ENCODE measurements around the gene CLP1.
"Not testable (repeated sequence)": the region's sequence is repeated elsewhere in the genome, so short reads cannot be mapped to it uniquely, and the experiment has no call there.

The CLP1 gene

DNA sequence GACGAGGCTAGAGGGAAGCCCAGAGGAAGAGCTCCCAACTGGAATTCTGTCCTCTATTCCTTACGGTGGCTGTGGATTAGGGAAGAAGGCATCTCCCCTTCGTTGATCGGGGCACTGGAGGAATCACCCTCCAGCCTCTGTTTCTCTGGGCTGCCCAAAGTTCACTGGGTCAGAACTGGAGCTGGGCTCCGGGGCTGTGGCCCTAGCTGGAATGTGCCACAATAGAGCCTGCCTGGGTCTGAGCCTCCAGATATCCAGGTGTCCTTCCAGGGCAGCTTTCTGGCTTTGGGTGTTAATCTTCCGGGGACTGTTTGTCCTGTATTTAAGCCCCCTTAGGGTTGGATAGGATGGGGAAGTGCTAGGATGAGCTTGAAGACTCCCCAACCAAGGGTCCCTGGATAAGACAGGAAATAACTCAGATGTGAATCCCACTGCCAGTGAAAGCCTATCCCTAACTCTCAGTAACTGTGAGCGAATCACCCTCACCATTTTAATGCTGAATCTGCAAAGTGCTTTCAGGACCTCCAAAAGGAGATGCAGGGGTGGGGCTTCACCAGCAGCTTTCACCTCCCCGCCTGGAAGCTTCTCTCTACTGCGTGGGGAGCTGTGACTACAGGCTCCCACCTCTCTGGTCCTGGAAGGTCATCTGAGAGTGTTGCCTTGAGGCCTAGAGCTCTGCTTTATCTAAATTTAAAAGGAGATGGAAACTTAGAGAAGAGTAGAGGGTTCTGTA lies 17.3 kb upstream of the CLP1 start:
- no peak for DNase-seq (ENCODE audit: low spot score)
- FAIRE-seq = no peak

DNA sequence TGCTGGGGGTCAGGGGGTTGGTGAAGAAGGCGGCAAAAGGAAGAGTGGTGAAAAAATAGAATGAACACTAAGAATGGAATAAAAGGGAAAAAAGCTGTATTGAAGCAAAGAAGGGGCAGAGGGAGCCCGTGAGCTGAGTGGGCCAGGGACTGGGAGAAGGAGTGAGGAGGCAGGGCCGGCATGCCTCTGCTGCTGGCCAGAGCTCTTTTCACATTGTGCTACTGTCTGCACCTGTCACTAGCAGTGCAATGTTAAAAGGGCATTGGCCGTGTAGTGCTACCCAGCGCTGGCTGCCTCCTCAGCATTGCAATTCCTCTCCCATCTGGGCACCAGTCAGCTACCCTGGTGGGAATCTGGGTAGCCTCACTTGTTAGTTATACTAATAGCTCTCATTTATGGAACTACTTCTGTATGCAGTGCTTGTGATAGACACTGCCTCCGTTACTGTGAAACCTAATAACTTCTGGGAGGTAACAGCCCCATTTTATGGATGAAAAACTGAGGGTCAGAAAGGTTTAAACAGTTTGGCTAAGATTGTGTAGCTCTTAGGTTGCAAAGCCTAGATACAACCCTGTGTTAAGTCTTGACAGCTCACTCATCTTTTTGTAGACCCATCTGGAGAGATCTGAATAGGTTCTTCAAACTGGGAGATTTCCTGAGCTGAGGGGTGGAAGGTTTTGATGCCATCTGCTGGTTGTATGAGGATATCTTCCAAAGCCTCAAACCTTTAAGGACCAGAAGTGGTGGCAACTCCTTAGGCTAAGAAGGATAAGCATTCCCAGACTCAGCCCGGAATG lies 16.4 kb upstream of the CLP1 start:
- FAIRE-seq = no peak
- DNase-seq (ENCODE audit: low spot score) = peak; percentile 50

- DNase-seq (ENCODE audit: low spot score) (no peak), FAIRE-seq (no peak)
Measured at GRCh38 chr11:57643802-57644201, 13.8 kb upstream of the CLP1 start.

GRCh38 chr11:57644748-57645688 lies 12.5 kb upstream of the CLP1 start:
- DNase-seq (ENCODE audit: low spot score) = peak; percentile 73
- peak; percentile 44 for FAIRE-seq

- DNase-seq (ENCODE audit: low spot score) (no peak), FAIRE-seq (no peak)
Measured at GRCh38 chr11:57645689-57646085, 11.9 kb upstream of the CLP1 start.

DNA sequence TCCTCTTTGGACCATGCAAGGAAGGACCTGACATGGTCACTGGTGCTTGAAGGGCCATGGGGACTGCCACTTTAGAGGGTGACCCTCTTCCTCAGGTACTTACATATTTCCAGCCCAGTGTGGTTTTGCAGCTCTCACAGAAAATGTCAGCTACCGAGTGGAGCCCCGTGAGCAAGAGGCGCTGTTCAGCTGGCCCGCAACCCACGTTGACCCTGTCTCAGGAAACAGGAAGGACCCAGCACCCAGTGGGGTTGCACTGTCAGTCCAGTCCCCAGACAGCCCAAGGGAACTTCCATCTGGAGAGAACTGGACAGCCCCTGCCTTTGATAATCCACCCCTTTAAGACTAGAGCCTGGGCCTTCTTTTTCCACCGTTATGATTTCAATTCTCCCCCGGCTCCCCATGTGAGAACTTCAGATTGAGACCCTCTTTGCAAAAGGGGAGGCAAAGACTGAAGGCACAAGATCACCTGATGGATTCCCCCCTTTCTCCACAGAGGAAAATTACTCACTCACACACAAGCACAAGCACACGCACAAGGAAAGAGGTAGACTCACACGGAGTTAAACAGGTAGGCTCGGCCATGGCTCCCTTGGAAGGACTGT lies 11.3 kb upstream of the CLP1 start:
- FAIRE-seq = no peak
- no peak for DNase-seq (ENCODE audit: low spot score)

DNA sequence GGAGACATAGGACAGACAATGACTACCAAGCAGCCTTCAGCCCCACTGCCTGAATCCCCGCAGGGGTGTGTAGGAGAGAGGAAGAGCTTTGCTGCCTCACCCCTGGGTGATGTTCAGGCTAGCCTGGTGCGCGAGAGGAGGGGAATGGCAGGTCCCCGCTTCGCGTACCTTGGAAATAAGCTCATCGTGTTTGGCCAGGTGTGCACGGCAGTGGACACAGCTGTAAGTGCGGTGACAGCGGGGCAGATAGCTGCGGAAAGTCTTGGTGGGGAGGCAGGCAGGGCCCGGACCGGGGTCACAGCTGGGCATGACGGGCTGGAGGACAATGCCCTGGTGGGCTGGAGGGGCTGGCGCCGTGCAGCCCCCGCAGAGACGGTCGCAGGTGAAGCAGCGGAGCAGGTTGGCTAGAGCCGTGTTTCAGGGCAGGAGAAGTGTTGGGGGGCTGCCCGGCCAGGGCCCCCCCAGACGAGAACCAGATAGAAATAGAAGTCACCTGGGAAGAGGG lies 10.7 kb upstream of the CLP1 start:
- DNase-seq (ENCODE audit: low spot score) = no peak

DNA sequence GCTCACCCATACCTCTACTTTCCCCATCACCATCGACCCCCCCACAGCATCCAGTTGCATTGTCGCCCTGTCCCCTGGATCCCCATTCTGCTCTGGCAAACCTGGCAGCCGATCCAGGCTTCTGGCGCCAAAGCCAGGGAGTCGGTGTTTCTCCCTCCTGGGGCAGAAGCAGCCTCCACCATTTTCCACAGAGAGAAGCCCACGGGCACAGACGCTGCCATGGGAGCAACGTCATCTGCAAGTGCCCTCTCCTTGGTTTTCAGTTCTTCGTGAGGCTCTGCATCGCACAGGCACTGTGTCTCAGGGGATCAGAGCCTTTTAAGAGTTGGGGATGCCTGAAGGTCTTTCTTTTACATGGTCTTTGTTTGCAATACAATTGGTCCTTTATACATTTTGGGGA lies 10.2 kb upstream of the CLP1 start:
- no peak for DNase-seq (ENCODE audit: low spot score)
- FAIRE-seq = no peak

More for the DNA sequence above, 10.7 kb upstream of the CLP1 start:
- FAIRE-seq = no peak

- FAIRE-seq = no peak
- no peak for DNase-seq (ENCODE audit: low spot score)
Measured at GRCh38 chr11:57647960-57648800, 9.4 kb upstream of the CLP1 start.

DNA sequence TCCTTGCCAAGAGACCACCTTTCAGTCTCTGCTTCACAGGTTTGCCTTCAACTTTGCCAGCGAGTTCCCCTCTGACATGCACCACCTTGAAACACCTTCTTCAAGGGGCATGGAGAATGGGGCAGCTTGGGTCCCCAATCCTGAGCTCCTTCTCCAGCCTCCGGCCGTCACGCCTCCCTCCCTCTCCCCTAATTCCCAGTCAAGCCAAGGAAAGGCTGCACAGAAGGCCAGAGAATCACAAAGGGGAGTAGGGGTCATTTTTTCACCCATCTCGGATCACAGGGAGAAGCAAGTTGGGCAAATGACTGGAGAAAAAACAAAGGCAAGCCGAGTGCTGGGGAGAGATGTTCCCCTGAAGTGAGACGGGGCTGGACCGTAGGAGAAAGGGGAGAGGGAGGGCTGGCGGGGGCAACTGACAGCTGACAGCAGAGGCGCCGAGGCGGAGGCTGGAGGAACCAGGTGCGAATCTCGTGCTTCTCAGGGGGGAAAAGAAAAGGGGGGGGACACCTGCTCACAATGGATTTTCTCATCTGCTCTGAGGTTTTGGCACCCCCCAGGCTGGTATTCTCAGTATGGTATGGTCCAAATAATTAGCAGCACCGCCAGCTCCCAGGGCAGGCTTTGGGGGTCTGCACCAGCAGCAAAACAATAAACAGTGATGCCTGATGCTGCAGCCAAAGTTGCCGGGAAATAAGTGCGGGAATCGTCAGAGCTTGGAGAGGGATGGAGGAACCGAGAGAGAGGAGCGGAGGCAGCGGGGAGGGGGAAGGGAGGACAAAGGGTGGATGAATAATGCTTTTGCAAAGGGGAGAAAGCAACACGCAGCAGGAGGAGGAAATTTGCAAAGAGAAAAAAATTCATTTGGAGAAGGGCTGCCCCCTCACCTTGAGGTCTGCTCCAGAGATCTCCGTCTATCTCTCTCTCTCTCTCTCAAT lies 8.5 kb upstream of the CLP1 start:
- DNase-seq (ENCODE audit: low spot score) (no peak), FAIRE-seq (no peak)

DNA sequence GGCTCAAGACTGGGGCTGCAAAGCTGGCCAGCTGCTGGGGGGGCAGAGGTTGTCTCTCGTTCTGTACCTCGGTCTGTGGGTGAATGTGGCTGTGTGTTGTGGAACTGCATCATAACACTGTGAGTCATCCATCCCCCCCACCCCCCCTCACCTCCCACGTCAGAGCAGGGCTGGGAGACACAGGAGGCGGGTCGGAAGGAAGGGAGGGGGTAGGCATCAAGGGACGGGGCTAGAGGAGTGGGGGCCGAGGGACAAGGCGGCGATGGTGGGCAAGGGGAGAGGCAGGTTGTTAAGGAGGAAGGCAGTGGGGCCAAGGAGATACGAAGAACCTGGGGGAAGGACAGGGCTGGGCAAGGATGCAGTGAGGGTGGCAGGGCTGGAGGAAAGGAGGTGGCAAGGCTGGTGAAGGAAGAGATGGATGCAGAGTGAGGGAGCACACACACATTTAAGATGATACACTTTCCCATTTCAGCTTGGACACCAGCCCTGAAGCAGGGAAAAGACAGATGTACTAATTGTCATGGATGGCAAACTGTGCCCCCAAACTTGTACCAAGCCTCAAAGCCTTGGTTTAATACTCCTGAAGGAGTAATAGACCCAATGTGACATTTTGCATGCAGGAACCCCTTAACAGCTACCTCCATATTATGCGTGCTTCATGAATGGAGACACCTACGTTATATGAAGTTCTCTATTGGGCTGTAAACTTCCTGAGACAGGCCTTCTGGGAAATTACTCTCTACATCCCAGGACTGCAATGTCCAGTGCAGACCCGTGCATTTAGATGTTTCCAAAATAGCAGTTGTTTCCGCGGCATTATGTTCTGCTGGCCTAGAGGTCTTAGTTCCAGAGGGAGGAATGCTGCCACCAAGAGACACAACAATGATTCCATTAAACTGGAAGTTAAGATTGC lies 7.5 kb upstream of the CLP1 start, which contains the start of gene YPEL4:
YPEL4 (minus strand) TSS at position 87 of the 913 bp plus-strand sequence. CDS start 2,805 bp downstream, outside the sequence.
- FAIRE-seq (peak; percentile 81), DNase-seq (ENCODE audit: low spot score) (peak; percentile 87)

DNA sequence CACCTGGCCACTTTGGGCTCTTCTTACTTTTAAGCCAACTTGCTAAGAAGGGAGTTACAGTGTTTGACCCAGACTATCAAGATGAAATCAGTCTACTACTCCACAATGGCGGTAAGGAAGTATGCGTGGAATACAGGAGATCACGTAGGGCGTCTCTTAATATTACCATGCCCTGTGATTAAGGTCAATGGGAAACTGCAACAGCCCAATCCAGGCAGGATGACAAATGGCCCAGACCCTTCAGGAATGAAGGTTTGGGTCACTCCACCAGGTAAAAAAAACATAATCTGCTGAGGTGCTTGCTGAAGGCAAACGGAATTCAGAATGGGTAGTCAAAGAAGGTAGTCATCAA lies 6.8 kb upstream of the CLP1 start:
- no peak for FAIRE-seq
- DNase-seq (ENCODE audit: low spot score) = no peak

- DNase-seq (ENCODE audit: low spot score) (no peak), FAIRE-seq (no peak)
Measured at GRCh38 chr11:57651408-57651807, 6.2 kb upstream of the CLP1 start.

GRCh38 chr11:57652230-57652629 lies 5.3 kb upstream of the CLP1 start:
- DNase-seq (ENCODE audit: low spot score); FAIRE-seq: not testable (repeated sequence)

DNA sequence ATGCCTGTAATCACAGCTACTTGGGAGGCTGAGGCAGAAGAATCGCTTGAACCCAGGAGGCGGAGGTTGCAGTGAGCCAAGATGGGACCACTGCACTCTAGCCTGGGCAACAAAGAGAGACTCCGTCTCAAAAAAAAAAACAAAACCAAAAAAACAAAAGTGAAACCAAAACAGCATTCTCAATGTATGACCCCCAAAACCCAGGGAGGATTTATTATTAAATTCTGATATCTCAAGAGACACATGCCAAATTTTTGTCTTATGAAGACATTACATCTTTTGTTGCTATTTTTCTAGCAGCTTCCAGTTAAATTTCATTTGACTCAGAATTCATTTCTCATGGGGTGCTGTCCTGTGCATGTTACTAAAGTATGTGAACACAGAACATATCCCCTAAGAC lies 4.9 kb upstream of the CLP1 start:
- no peak for FAIRE-seq
- DNase-seq (ENCODE audit: low spot score) = no peak

DNA sequence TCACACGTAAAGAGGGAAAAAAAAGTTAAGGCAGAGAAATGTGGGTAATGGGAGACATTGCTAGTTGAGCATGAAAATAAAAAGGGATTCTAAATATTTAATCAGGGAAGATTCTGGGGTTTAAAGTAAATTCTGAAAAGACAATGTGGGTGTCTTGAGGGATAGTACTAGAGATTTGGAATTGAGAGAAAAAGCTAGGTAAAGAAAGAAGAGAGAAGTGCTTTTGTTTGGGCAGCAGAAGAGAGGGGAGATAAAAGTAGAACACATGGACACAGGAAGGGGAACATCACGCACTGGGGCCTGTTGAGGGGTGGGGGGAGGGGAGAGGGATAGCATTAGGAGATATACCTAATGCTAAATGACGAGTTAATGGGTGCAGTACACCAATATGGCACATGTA lies 4.4 kb upstream of the CLP1 start:
- DNase-seq (ENCODE audit: low spot score) = no peak
- FAIRE-seq = no peak

DNA sequence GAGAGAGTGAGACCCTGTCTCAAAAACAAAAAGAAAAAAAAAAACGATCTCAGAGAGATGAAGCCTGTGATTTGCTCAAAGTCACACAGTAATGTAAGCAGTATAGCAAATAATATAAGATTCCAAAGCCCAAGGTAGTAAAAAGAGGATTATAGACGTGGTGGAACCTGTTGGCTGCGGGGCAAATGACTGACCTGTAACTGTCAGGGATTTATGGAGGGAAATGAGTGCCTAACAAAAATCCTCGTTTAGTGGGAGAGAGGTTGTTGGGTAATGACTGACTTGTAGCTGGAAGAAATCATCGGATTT lies 723 bp upstream of the CLP1 start:
- no peak for FAIRE-seq
- DNase-seq (ENCODE audit: low spot score) = no peak

- FAIRE-seq = no peak
- DNase-seq (ENCODE audit: low spot score) = no peak
Measured at GRCh38 chr11:57658023-57658361, 430 bp downstream of the CLP1 start.

All from urothelium cell line (cell line).